ENCODE data around the gene FREY1. TPM values are rescaled to one million over a fixed set of nuclear protein-coding genes. Genes with fewer than 3 reads are reported as not detected.

Gene FREY1
- total RNA-seq, 1 donor from 2014 or later = not detected

GRCh38 chr11:45876401-45876800 lies 30.7 kb downstream of the FREY1 start:
- no peak overlapping the region for H3K4me3 ChIP-seq
- no peaks in the 10 kb centered on the region for H3K9me3 ChIP-seq (replicated peaks)
- DNase-seq = peak; percentile 38
- TF ChIP-seq CTCF (IDR thresholded peaks at IDR 0.05; ENCODE audit: borderline replicate concordance) = no peak
- H3K4me1 ChIP-seq = peaks cover 32% of the 10 kb centered on the region
- H3K27ac ChIP-seq (replicated peaks) = peak overlapping the region; percentile 55
- intact Hi-C loops (cut with micrococcal nuclease) = no loop called here
- H3K36me3 ChIP-seq = peaks cover 91% of the 10 kb centered on the region
- H3K27me3 ChIP-seq (ENCODE audit: low read depth) = no peaks in the 10 kb centered on the region

GRCh38 chr11:45872651-45873356 lies 34.3 kb downstream of the FREY1 start:
- H3K4me1 ChIP-seq = peaks cover 16% of the 10 kb centered on the region
- H3K9me3 ChIP-seq (replicated peaks) = no peaks in the 10 kb centered on the region
- H3K27ac ChIP-seq (replicated peaks) = no peak overlapping the region
- no peak overlapping the region for H3K4me3 ChIP-seq
- intact Hi-C loops (cut with micrococcal nuclease) = no loop called here
- peak; percentile 73 for TF ChIP-seq CTCF (IDR thresholded peaks at IDR 0.05; ENCODE audit: borderline replicate concordance)
- H3K36me3 ChIP-seq = peaks cover 95% of the 10 kb centered on the region
- no peaks in the 10 kb centered on the region for H3K27me3 ChIP-seq (ENCODE audit: low read depth)
- no peak for DNase-seq

- no peak overlapping the region for H3K4me3 ChIP-seq
- TF ChIP-seq CTCF (IDR thresholded peaks at IDR 0.05; ENCODE audit: borderline replicate concordance) = no peak
- DNase-seq = no peak
- no peaks in the 10 kb centered on the region for H3K27me3 ChIP-seq (ENCODE audit: low read depth)
- peaks cover 95% of the 10 kb centered on the region for H3K36me3 ChIP-seq
- intact Hi-C loops (cut with micrococcal nuclease) = no loop called here
- H3K4me1 ChIP-seq = peaks cover 13% of the 10 kb centered on the region
- H3K27ac ChIP-seq (replicated peaks) = no peak overlapping the region
- H3K9me3 ChIP-seq (replicated peaks) = no peaks in the 10 kb centered on the region
Observed at GRCh38 chr11:45871638-45872037, 35.4 kb downstream of the FREY1 start.

- DNase-seq = no peak
- H3K27me3 ChIP-seq (ENCODE audit: low read depth) = no peaks in the 10 kb centered on the region
- peaks cover 99% of the 10 kb centered on the region for H3K36me3 ChIP-seq
- H3K4me1 ChIP-seq = peaks cover 4% of the 10 kb centered on the region
- H3K9me3 ChIP-seq (replicated peaks) = no peaks in the 10 kb centered on the region
- intact Hi-C loops (cut with micrococcal nuclease) = no loop called here
- H3K4me3 ChIP-seq = no peak overlapping the region
- no peak for TF ChIP-seq CTCF (IDR thresholded peaks at IDR 0.05; ENCODE audit: borderline replicate concordance)
- H3K27ac ChIP-seq (replicated peaks) = no peak overlapping the region
Observed at GRCh38 chr11:45870706-45871105, 36.4 kb downstream of the FREY1 start.

- DNase-seq = no peak
- H3K36me3 ChIP-seq = peaks cover 99% of the 10 kb centered on the region
- intact Hi-C loops (cut with micrococcal nuclease) = no loop called here
Observed at GRCh38 chr11:45869551-45869950, 37.5 kb downstream of the FREY1 start.

More at GRCh38 chr11:45869551-45869950, 37.5 kb downstream of the FREY1 start:
- Histone ChIP-seq H3K27me3 (ENCODE audit: low read depth) (no peaks in the 10 kb centered on the region), H3K4me1 (no peaks in the 10 kb centered on the region), H3K27ac (replicated peaks) (no peak overlapping the region), H3K4me3 (no peak overlapping the region), H3K9me3 (replicated peaks) (no peaks in the 10 kb centered on the region)
- no peak for TF ChIP-seq CTCF (IDR thresholded peaks at IDR 0.05; ENCODE audit: borderline replicate concordance)

Measured in left ventricle myocardium inferior (tissue), 1 donor.